Kidney capillary endothelial cell (primary cell): ENCODE measurements around the gene FBXL7.
"Not testable (repeated sequence)": the region's sequence is repeated elsewhere in the genome, so short reads cannot be mapped to it uniquely, and the experiment has no call there.

Experiments
- DNase-seq: peaks from one replicate; pipeline ENCODE4 v3.0.0-alpha.2; 2018; ENCODE audit warnings: low spot score

The FBXL7 gene

GRCh38 chr5:15823398-15823797 lies 323.4 kb downstream of the FBXL7 start:
- no peak for DNase-seq

- no peak for DNase-seq
Measured at GRCh38 chr5:15827741-15828140, 327.8 kb downstream of the FBXL7 start.

- DNase-seq: no peak
Measured at GRCh38 chr5:15831408-15831807, 331.4 kb downstream of the FBXL7 start.

- no peak for DNase-seq
Measured at GRCh38 chr5:15833365-15833764, 333.4 kb downstream of the FBXL7 start.

- no peak for DNase-seq
Measured at GRCh38 chr5:15834596-15835245, 334.7 kb downstream of the FBXL7 start.

- no peak for DNase-seq
Measured at GRCh38 chr5:15835514-15835913, 335.5 kb downstream of the FBXL7 start.

GRCh38 chr5:15837551-15838289 lies 337.7 kb downstream of the FBXL7 start:
- DNase-seq: no peak

GRCh38 chr5:15844253-15844652 lies 344.3 kb downstream of the FBXL7 start:
- no peak for DNase-seq

- DNase-seq: no peak
Measured at GRCh38 chr5:15844871-15845270, 344.9 kb downstream of the FBXL7 start.

- DNase-seq: peak; percentile 1
Measured at GRCh38 chr5:15850536-15850935, 350.6 kb downstream of the FBXL7 start.

GRCh38 chr5:15850939-15851341 lies 351.0 kb downstream of the FBXL7 start:
- DNase-seq: peak; percentile 1

GRCh38 chr5:15852217-15852616 lies 352.2 kb downstream of the FBXL7 start:
- DNase-seq: no peak

- DNase-seq: no peak
Measured at GRCh38 chr5:15852949-15853348, 353.0 kb downstream of the FBXL7 start.

GRCh38 chr5:15858326-15858725 lies 358.3 kb downstream of the FBXL7 start:
- DNase-seq: no peak

GRCh38 chr5:15864536-15865215 lies 364.7 kb downstream of the FBXL7 start:
- no peak for DNase-seq

GRCh38 chr5:15872259-15872658 lies 372.3 kb downstream of the FBXL7 start:
- not testable (repeated sequence) for DNase-seq

GRCh38 chr5:15877914-15878313 lies 377.9 kb downstream of the FBXL7 start:
- DNase-seq: no peak

GRCh38 chr5:15880201-15880600 lies 380.2 kb downstream of the FBXL7 start:
- DNase-seq: no peak

GRCh38 chr5:15885156-15885555 lies 385.2 kb downstream of the FBXL7 start:
- no peak for DNase-seq

GRCh38 chr5:15886156-15886555 lies 386.2 kb downstream of the FBXL7 start:
- no peak for DNase-seq

- DNase-seq: no peak
Measured at GRCh38 chr5:15887093-15887492, 387.1 kb downstream of the FBXL7 start.

GRCh38 chr5:15889001-15889400 lies 389.0 kb downstream of the FBXL7 start:
- DNase-seq: no peak

GRCh38 chr5:15893866-15894265 lies 393.9 kb downstream of the FBXL7 start:
- no peak for DNase-seq
